K562 (cell line): Measurements from ENCODE around the gene STYXL1.

Source experiments
- BHLHE40 ChIP-seq: IDR thresholded peaks from 2 replicates; pipeline ENCODE4 v1.6.1; 2011; ENCODE audit warnings: low read length, improper control_type of control experiment
- CEBPB ChIP-seq: fragments of 450-650 bp; IDR thresholded peaks from 2 replicates; pipeline ENCODE4 v1.6.1; 2016; ENCODE audit warnings: missing genetic modification characterization, missing compliant biosample characterization
- CHD4 ChIP-seq: fragments of 200-600 bp; sonication (generic); IDR thresholded peaks from 3 replicates; pipeline ENCODE4 v1.6.1; 2012; ENCODE audit warnings: low read depth, mild to moderate bottlenecking, mixed read lengths, low read length, inconsistent platforms; ENCODE audit not compliant: insufficient read depth, insufficient replicate concordance, poor library complexity, severe bottlenecking
- CTCF ChIP-seq, 3 experiments: IDR thresholded peaks in 2 of 3; conservative IDR thresholded peaks in 1 of 3; 2 replicates each; pipeline ENCODE4 v1.5.1; 2011 to 2012; ENCODE audit warnings: low read length in 3 of 3, mild to moderate bottlenecking in 3 of 3, control low read depth in 2 of 3, improper control_type of control experiment in 1 of 3, inconsistent platforms in 1 of 3, low read depth in 1 of 3, mixed read lengths in 1 of 3, moderate library complexity in 1 of 3; ENCODE audit not compliant: insufficient read depth in 2 of 3
- GABPA ChIP-seq: fragments of 200-800 bp; sonication (Bioruptor generic); conservative IDR thresholded peaks from 2 replicates; pipeline ENCODE4 v1.6.1; 2016; ENCODE audit warnings: low read depth, missing genetic modification characterization, missing compliant biosample characterization
- GTF2F1 ChIP-seq: IDR thresholded peaks from 2 replicates; pipeline ENCODE4 v1.6.1; 2011; ENCODE audit warnings: low read depth, low read length, improper control_type of control experiment
- POLR2A ChIP-seq: fragments of 450-650 bp; conservative IDR thresholded peaks from 2 replicates; pipeline ENCODE4 v1.6.1; 2016
- REST ChIP-seq, 2 experiments: fragments of 450-650 bp; formaldehyde crosslinking in 1 of 2; IDR thresholded peaks; 2 replicates each; pipeline versions ENCODE4 v1.4.0 to v1.6.1; 2014 to 2020; ENCODE audit warnings: mild to moderate bottlenecking in 2 of 2, borderline replicate concordance in 1 of 2, low read depth in 1 of 2
- SETDB1 ChIP-seq: IDR thresholded peaks from one replicate; pipeline ENCODE4 v1.6.1; 2012; ENCODE audit warnings: low read length, control low read depth, inconsistent platforms
- SMARCE1 ChIP-seq: fragments of 450-650 bp; IDR thresholded peaks from 2 replicates; pipeline ENCODE4 v1.7.1; 2016; ENCODE audit warnings: mild to moderate bottlenecking
- ZNF184 ChIP-seq: sonication (generic); formaldehyde crosslinking; IDR thresholded peaks from 2 replicates; pipeline ENCODE4 v1.5.0; 2020; ENCODE audit warnings: missing genetic modification reagents

- TF ChIP-seq CHD4, result no peak
- TF ChIP-seq BHLHE40, result no peak
- TF ChIP-seq GABPA (tag), result no peak
- no peak for TF ChIP-seq GTF2F1
- no peak for TF ChIP-seq ZNF184 (CRISPR knock-in tag)
- no peak for TF ChIP-seq SMARCE1
- TF ChIP-seq POLR2A, result no peak
- TF ChIP-seq SETDB1, result no peak
- no peak for TF ChIP-seq CTCF (IDR thresholded peaks at IDR 0.05 in 2 of 3, conservative IDR thresholded peaks at IDR 0.05 in 1 of 3; ENCODE audit: insufficient read depth in 2 of 3, low read depth in 1 of 3, low read length in 3 of 3)
- no peak for TF ChIP-seq REST (IDR thresholded peaks at IDR 0.05; ENCODE audit: borderline replicate concordance)
- TF ChIP-seq REST (CRISPR knock-in tag; IDR thresholded peaks at IDR 0.05; ENCODE audit: low read depth), result no peak
- no peak for TF ChIP-seq CEBPB
These were observed 80.3 kb downstream of the STYXL1 start for GRCh38 chr7:75967487-75967997.
